GM12892 (cell line): ENCODE results near the gene ECI1.
"Not testable (repeated sequence)": the region's sequence is repeated elsewhere in the genome, so short reads cannot be mapped to it uniquely, and the experiment has no call there.

Experiments
- DNase-seq: peaks from one replicate; pipeline ENCODE4 v3.0.0; 2011; ENCODE audit not compliant: insufficient read length
- FAIRE-seq: peaks from 2 replicates; lab custom pipeline; 2011; peaks lifted over from hg19 to GRCh38; lab: Jason Lieb, UNC
- POLR2A ChIP-seq: IDR thresholded peaks from 2 replicates; pipeline ENCODE4 v1.6.1; 2011; ENCODE audit warnings: low read depth, low read length, control low read depth
- POLR2AphosphoS5 ChIP-seq: IDR thresholded peaks from 2 replicates; pipeline ENCODE4 v1.6.1; 2011; ENCODE audit warnings: low read depth, low read length, control low read depth
- TAF1 ChIP-seq: IDR thresholded peaks from 2 replicates; pipeline ENCODE4 v1.6.1; 2011; ENCODE audit warnings: low read depth, mild to moderate bottlenecking, control low read depth, low read length, borderline replicate concordance

Gene ECI1

DNA sequence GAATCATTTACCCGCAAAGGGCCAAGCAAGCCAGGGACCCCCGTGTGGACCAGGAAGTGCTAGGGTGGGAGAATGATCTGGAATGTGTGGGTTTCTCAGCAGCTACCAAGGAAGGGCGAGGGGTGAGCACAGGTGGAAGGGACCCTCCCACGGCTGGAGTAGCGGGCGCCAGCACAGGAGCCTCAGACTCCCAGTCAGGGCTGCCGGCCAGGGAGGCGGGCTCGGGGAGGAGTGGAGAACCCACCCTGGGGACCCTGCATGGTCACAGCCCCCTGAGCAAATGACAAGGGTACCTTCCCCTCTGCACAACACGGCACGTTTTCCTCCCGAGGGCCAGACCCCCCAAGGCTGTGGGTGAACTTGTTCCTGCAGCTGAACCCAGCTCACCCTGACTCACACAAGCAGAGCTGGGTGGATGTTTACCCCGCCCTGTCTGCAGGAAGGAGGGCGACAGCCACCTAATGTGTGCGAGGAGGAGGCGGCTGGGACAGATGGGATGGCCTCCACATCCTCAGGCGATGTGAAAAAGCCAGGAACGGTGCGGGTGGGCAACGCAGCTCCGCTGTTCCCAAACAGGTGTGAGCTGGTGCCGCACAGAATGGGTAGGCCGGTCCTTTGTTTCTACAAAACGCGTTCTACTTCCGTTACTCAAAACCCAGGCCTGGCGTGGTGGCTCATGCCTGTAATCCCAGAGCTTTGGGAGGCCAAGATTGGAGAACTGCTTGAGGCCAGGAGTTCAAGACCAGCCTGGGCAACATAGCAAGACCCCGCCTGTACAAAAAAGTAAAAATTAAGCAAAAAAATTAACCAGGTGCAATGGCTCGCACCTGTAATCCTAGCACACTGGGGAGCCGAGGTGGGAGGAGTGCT lies 6.2 kb downstream of the ECI1 start:
- TF ChIP-seq POLR2AphosphoS5 (no peak), TAF1 (no peak), POLR2A (no peak)
- FAIRE-seq (no peak), DNase-seq (no peak)

DNA sequence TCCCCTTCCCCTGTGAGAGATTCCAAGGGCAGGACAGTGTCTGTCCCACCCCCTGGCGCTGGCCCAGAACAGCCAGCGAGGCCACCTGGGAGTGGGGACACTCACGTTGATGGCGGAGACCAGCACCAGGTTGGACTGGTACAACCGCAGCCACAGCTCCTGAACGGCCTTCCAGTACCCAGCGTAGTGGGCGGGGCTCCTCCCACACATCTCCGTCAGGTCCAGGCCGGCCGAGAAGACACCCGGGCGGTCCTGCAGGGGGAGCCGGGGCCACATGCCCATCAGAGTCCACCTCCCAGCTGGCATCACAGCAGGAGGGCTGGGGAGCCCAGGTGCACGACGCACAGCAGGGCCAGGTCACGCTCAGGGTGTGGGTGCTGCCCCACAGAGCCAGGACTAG lies 7.1 kb downstream of the ECI1 start:
- TF ChIP-seq POLR2AphosphoS5 = no peak
- FAIRE-seq (no peak), DNase-seq (no peak)

DNA sequence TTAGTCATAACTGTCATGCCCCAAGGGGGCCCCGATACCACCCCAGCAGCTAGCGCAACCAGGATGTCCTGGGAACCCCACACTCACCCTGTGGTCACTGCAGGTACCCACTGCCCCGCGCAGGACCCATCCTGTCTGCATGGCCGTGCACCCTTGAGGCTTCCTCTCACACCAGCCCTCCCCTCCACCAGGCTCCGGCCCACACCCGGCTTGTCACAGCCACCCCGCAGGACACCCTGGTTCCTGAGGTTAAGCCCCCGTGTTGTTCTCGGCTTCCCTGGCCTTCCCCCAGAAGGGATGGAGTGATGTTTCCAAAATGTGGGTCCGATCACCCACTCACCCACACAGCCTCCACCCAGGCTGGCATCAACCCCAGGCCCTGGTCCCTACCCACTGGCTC lies 7.6 kb downstream of the ECI1 start:
- DNase-seq (no peak), FAIRE-seq (no peak)
- no peak for TF ChIP-seq POLR2A
- no peak for TF ChIP-seq TAF1
- TF ChIP-seq POLR2AphosphoS5 = no peak

DNA sequence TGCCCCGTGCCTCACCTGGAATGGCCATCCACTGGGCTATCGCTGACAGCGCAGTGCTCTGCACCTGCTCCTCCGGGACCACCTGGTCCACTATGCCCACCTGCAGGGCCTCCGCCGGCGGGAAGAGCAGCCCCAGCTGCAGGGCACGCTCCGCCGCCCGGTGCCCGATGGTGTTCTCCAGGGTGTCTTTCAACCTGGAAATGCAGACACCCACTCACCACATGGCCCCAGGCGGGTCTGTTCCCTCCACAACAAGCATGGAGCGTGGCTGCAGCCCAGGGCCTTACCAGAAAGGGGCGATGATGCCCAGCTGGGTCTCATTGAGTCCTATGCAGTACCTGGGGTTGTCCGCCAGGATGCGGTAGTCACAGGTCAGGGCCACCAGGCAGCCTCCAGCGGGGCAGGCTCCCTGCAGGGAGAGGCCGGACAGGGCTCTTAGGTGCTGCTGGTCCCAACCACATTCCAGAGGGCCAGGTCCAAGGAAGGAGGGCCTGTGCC lies 8.3 kb downstream of the ECI1 start:
- no peak for FAIRE-seq
- no peak for TF ChIP-seq POLR2A
- no peak for TF ChIP-seq POLR2AphosphoS5
- no peak for TF ChIP-seq TAF1
- DNase-seq = no peak

DNA sequence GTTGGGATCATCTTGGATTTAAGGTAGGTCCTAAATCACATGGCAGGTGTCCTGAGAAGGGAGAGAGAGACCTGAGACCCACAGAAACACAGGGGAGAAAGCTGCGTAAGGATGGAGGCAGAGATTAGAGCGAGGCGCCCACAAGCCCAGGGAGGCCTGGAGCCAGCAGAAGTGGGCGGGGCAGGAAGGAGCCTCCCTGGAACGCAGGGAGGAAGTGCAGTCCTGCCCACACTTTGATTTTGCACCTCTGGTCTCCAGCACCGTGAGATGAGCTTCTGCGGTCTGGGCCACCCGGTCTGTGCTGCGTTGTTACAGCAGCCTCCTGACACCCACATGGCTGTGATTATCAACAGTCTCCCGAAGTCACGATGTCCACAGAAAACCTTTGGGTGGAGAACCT lies 8.8 kb downstream of the ECI1 start:
- FAIRE-seq = no peak
- DNase-seq = no peak

DNA sequence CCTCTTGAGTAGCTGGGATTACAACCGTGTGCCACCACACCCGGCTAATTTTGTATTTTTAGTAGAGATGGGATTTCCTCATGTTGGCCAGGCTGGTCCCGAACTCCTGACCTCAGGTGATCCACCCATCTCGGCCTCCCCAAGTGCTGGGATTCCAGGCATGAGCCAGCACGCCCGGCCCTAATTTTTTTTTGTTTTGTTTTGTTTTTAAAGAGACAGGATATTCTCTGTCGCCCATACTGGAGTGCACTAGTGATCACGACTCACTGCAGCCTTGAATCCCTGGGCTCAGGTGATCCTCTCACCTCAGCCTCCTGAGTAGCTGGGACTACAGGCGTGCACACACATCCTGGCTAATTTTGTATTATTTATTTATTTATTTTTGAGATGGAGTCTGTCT lies 11.1 kb downstream of the ECI1 start:
- DNase-seq, FAIRE-seq: not testable (repeated sequence)

More for the DNA sequence above, 8.8 kb downstream of the ECI1 start:
- no peak for TF ChIP-seq TAF1
- TF ChIP-seq POLR2A = no peak
- no peak for TF ChIP-seq POLR2AphosphoS5

DNA sequence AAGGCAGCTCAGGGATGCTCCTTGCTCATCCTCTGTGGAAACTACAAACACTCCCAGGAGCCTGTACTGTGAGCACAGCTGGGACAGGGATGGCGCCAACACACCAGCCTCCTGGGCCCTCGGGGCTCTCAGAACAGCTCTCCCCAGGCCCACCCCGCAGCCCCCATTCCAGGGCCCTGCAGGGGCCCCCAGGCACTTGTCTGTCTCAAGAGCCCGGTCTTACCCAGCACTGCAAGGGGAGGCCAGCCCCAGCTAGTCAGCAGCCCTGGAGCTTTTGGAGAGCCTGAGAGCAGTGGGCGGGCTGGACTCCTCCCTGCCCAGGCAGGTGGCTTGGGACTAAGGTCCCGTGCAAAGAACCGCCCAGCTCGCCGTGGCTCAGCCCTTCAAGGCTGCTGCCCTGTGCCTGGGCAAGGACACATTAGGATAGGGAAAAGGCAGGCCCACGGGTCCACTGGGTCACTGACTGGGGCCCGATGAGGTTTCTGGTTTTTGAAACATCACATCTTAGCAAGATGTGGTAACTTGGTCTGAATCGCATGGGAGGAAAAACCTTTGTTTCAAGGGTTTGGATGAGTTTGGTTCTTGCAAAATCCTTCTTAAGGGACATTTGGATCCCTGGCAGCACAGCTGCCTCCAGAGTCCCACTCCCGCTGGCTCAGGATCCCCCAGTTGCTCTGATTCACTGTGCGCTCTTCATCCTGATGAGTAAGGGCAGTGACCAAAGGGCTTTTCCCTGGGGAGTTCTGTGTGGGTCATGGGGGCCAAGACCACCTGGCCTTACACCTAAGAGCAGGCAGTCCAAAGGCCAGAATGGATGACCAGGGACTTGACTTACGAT lies 12.3 kb downstream of the ECI1 start:
- DNase-seq = no peak
- TF ChIP-seq TAF1 = no peak
- TF ChIP-seq POLR2A = no peak
- TF ChIP-seq POLR2AphosphoS5 = no peak
- no peak for FAIRE-seq

DNA sequence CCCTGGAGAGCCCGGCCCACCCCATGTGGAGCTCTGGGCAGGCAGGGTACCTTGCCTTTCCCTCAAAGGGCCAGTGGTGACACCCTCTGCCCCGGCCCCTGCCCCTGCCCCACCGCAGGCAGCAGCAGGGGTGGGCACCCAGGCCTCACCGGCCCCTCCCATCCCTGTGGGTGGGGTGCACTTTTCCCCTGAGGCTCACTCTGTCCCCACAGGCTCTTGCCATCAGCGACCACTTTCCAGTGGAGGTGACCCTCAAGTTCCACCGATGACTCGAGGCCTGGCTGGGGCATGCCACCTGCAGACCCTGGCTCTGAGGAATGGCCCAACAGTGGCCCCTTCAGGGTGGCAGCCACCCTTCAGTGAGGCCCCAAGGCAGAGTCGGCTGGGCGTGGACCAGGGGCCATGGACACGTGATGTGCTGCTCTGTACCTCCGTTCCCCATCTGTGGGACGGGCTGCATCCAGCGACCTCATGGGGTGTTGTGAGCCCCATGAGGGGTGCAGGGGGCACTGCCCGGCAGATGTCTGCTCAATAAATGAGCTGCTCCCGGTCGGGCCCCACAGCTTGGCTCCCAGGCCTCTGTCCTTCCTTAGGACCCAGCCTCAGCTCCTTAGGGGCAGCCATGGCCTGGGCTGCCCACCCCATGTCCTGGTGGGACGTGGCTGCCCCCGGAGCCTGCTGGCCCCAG lies 13.1 kb downstream of the ECI1 start:
- FAIRE-seq (no peak), DNase-seq (no peak)
- TF ChIP-seq POLR2A (no peak; the same call in 1 of the 2 replicates), POLR2AphosphoS5 (no peak), TAF1 (no peak)

DNA sequence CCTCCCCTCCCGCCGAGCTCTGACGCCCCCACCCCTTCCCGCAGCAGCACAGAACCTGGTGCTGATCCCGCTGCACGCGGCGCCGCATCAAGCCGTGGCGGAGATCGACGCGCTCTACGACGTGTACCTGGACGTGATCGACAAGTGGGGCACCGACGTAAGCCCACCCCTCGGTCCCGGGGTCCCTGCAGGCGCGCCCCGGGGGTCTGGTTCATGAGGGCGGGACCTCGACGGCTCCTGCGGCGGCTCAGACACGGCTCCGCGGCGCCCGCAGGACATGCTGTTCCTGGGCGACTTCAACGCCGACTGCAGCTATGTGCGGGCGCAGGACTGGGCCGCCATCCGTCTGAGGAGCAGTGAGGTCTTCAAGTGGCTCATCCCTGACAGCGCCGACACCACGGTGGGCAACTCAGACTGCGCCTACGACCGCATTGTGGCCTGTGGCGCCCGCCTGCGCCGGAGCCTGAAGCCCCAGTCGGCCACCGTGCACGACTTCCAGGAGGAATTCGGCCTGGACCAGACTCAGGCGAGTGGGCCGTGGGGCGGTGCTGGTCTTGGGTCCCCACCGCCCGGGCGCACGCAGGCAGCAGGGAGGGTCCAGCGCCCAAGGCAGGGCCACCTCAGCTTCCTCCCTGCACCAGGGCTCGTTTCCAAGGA lies 13.8 kb downstream of the ECI1 start:
- FAIRE-seq = no peak
- no peak for DNase-seq
- TF ChIP-seq POLR2AphosphoS5 (no peak), POLR2A (no peak), TAF1 (no peak)

DNA sequence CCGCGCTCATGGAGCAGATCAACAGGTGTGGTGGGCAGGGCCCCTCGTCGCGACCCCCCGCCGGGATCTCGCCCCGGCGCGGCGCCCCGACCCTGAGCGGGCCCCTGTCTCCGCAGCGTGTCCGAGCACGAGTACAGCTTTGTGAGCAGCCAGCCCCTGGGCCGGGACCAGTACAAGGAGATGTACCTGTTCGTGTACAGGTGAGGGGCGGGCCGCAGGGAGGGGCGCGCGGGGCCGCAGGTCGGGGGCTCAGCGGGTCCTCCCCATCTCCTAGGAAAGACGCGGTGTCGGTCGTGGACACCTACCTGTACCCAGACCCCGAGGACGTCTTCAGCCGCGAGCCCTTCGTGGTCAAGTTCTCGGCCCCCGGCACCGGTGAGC lies 14.3 kb downstream of the ECI1 start:
- DNase-seq = peak; percentile 31
- TF ChIP-seq POLR2A = no peak
- TF ChIP-seq TAF1 = no peak
- no peak for TF ChIP-seq POLR2AphosphoS5
- FAIRE-seq = no peak

DNA sequence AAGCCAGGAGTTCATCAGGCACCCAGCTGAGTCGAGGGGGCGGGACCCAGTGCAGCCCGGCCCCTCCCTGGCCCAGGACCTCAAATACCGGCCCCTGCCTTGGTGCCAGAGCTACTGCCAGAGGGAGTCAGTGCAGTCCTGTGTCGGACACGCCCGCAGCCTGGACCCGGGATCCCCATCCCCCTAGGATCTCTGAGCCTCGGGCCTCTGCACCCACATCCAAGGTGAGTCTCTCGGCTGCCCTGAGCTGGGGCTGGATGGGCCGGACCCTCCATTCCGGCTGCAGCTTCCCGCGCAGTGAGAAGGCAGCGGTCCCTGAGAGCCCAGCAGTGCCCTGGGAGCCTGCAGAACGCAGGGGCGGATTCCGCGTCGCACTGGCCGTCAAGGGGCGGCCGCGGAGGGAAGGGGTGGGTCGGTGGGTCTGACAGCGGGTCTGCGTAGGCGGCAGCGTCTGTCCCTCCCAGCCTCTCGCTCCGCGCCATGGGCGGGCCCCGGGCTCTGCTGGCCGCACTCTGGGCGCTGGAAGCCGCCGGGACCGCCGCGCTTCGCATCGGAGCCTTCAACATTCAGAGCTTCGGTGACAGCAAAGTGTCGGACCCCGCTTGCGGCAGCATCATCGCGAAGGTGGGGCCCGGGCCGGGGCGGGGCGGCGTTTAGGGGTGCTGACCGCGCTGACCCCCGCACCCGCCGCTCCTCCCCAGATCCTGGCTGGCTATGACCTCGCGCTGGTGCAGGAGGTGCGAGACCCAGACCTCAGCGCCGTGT lies 14.9 kb downstream of the ECI1 start, which contains the start of gene DNASE1L2:
Gene DNASE1L2, plus strand, starts transcription at position 108 of the 765 bp plus-strand sequence. Its CDS starts 373 bp downstream, at position 481.
- FAIRE-seq (no peak), DNase-seq (no peak)
- no peak for TF ChIP-seq POLR2AphosphoS5
- TF ChIP-seq TAF1 = no peak
- TF ChIP-seq POLR2A = no peak
